BJ (cell line): Measurements from ENCODE around the gene CPA4. TPM values are rescaled to one million over a fixed set of nuclear protein-coding genes. Genes with fewer than 3 reads are reported as not detected.

Experiments used
- CTCF ChIA-PET: fragments of 350-600 bp; formaldehyde crosslinking; extraction: SDS; loops from one replicate; lab custom pipeline; 2021; ENCODE audit warnings: antibody characterized with exemption, inconsistent platforms; lab: Yijun Ruan, JAX
- POLR2A ChIA-PET: fragments of 300-600 bp; sonication (Branson Sonifier 250); formaldehyde crosslinking; extraction: SDS; loops from one replicate; lab custom pipeline; 2021; ENCODE audit warnings: antibody characterized with exemption; lab: Charles Lee
- DNase-seq: peaks from one replicate; pipeline ENCODE4 v3.0.0-alpha.2; 2011; ENCODE audit warnings: low read depth
- H3K27me3 ChIP-seq: 2 replicates; pipeline ENCODE4 v1.6.0; 2011; ENCODE audit warnings: low read length; ENCODE audit not compliant: control insufficient read depth, insufficient read depth
- H3K36me3 ChIP-seq: 2 replicates; pipeline ENCODE4 v1.5.1; 2011; ENCODE audit warnings: low read length; ENCODE audit not compliant: control insufficient read depth, insufficient read depth
- H3K4me3 ChIP-seq: 2 replicates; pipeline ENCODE4 v1.5.1; 2011; ENCODE audit warnings: low read depth, mild to moderate bottlenecking, control low read depth, low read length
- CTCF ChIP-seq: IDR thresholded peaks from 2 replicates; pipeline ENCODE4 v1.5.1; 2011; ENCODE audit warnings: low read depth, mild to moderate bottlenecking, control low read depth, inconsistent platforms, low read length, moderate library complexity; ENCODE audit not compliant: insufficient read depth
- polyA plus RNA-seq: library from polyadenylated mRNA; depleted of rRNA; stranded (reverse); fragments of >200 nt; gene quantifications from 2 replicates; pipeline ENCODE4 v1.2.3, GENCODE V29; 2011

CPA4 gene
- polyA plus RNA-seq, 1 experiment: 52.5 TPM

GRCh38 chr7:130344271-130344866 is 51.4 kb downstream of the CPA4 start, which contains the start of gene CPA5:
TSS of gene CPA5 (plus strand) at chr7:130344816. CDS start at chr7:130346486, 1,670 bp downstream.
- TF ChIP-seq CTCF: no peak
- ChIA-PET CTCF (interaction anchor here (1.3 kb wide), 1 partner anchor 66 kb away, joined by 3 read pairs; no protein-coding TSS in a partner anchor), POLR2A (no interaction called here)

GRCh38 chr7:130345136-130345535 is 52.2 kb downstream of the CPA4 start:
- ChIA-PET CTCF (interaction anchor here (1.3 kb wide), 1 partner anchor 66 kb away, joined by 3 read pairs; no protein-coding TSS in a partner anchor), POLR2A (interaction anchor here (0.6 kb wide), 2 partner anchors 50 to 577 kb away, joined by 3 to 10 read pairs; no protein-coding TSS in a partner anchor)
- TF ChIP-seq CTCF: no peak
- DNase-seq: no peak
- Histone ChIP-seq H3K36me3 (no peaks in the 10 kb centered on the region), H3K27me3 (no peaks in the 10 kb centered on the region), H3K4me3 (no peak overlapping the region)

More at GRCh38 chr7:130344271-130344866, 51.4 kb downstream of the CPA4 start, which contains the start of gene CPA5:
- DNase-seq: no peak
- H3K36me3 ChIP-seq: no peaks in the 10 kb centered on the region
- no peak within 1 kb of the TSS for H3K4me3 ChIP-seq
- H3K27me3 ChIP-seq: no peaks in the 10 kb centered on the region

GRCh38 chr7:130345725-130346124 is 52.8 kb downstream of the CPA4 start:
- no peaks in the 10 kb centered on the region for H3K36me3 ChIP-seq
- no peak for TF ChIP-seq CTCF
- no peaks in the 10 kb centered on the region for H3K27me3 ChIP-seq
- no peak overlapping the region for H3K4me3 ChIP-seq
- CTCF ChIA-PET: interaction anchor here (1.3 to 1.7 kb wide), 2 partner anchors 67 to 68 kb away, joined by 3 to 4 read pairs; no protein-coding TSS in a partner anchor
- POLR2A ChIA-PET: no interaction called here
- DNase-seq: no peak

- POLR2A ChIA-PET: no interaction called here
- Histone ChIP-seq H3K27me3 (no peaks in the 10 kb centered on the region), H3K36me3 (no peaks in the 10 kb centered on the region), H3K4me3 (no peak overlapping the region)
- DNase-seq: no peak
- TF ChIP-seq CTCF: no peak
- CTCF ChIA-PET: interaction anchor here (1.6 to 1.7 kb wide), 2 partner anchors 12 to 68 kb away, joined by 3 to 4 read pairs; no protein-coding TSS in a partner anchor
These were observed 53.4 kb downstream of the CPA4 start for GRCh38 chr7:130346177-130346905.

- ChIA-PET CTCF (interaction anchor here (1.6 to 1.7 kb wide), 2 partner anchors 13 to 69 kb away, joined by 3 to 4 read pairs; no protein-coding TSS in a partner anchor), POLR2A (no interaction called here)
These were observed 54.0 kb downstream of the CPA4 start for GRCh38 chr7:130346941-130347340.

More at GRCh38 chr7:130346941-130347340, 54.0 kb downstream of the CPA4 start:
- no peak for DNase-seq
- no peaks in the 10 kb centered on the region for H3K36me3 ChIP-seq
- no peaks in the 10 kb centered on the region for H3K27me3 ChIP-seq
- H3K4me3 ChIP-seq: no peak overlapping the region
- TF ChIP-seq CTCF: no peak
